ENCODE results near the gene PLCH2. TPM values are rescaled to one million over a fixed set of nuclear protein-coding genes. Genes with fewer than 3 reads are reported as not detected.

The PLCH2 gene
- total and polyA plus RNA-seq, 2 of the 13 experiments (the other 11 are each of a cell fraction or from before 2014, with no cell fraction given): 0.15 to 0.67 TPM

- DNase-seq (ENCODE audit: low spot score): no peak
- WGBS (ENCODE audit: low lambda C conversion rate): 0% methylated on average over 1 of the region's 16 CpGs
- intact Hi-C loops (cut with micrococcal nuclease; ENCODE audit: unreplicated experiment) (no loop called here), in situ Hi-C loops (cut with HindIII; ENCODE audit: extremely low pct_ligation_motif_present, low pct_unique_long_range_greater_than_20kb) (no loop called here)
- POLR2A ChIA-PET: no interaction called here
- CTCF ChIA-PET (ENCODE audit: low intra/inter-chr PET ratio, low total read pairs): no interaction called here
- ATAC-seq: no peak; the same call in 2 of the 3 replicates
- Histone ChIP-seq H2AFZ (ENCODE audit: low read length) (no peak overlapping the region), H3K36me3 (replicated peaks in 1 of 2; ENCODE audit: control insufficient read depth in 1 of 2, insufficient read depth in 2 of 2, low read length in 2 of 2) (no peaks in the 10 kb centered on the region), H3K4me2 (ENCODE audit: low read depth, low read length) (no peak overlapping the region), H3K27me3 (ENCODE audit: control insufficient read depth in 1 of 2, insufficient read depth in 2 of 2, low read length in 2 of 2) (peaks cover 22 to 71% of the 10 kb centered on the region in 2 experiments), H3K4me3 (replicated peaks in 1 of 3; ENCODE audit: insufficient read depth in 1 of 3, low read depth in 2 of 3, low read length in 3 of 3) (no peak overlapping the region), H3K79me2 (ENCODE audit: insufficient read depth, low read length) (no peaks in the 10 kb centered on the region), H4K20me1 (ENCODE audit: insufficient read depth, low read length) (no peaks in the 10 kb centered on the region; the same call in 1 of the 2 replicates), H3K9ac (ENCODE audit: insufficient read depth, low read depth, low read length) (no peak overlapping the region), H3K27ac (ENCODE audit: extremely low read length, insufficient read depth, low read length) (no peak overlapping the region), H3K9me3 (ENCODE audit: low read length) (peaks cover 12% of the 10 kb centered on the region; the same call in 1 of the 2 replicates), H3K4me1 (ENCODE audit: insufficient read depth, low read length) (no peaks in the 10 kb centered on the region)
- FAIRE-seq: no peak
- TF ChIP-seq, protein P1, sequence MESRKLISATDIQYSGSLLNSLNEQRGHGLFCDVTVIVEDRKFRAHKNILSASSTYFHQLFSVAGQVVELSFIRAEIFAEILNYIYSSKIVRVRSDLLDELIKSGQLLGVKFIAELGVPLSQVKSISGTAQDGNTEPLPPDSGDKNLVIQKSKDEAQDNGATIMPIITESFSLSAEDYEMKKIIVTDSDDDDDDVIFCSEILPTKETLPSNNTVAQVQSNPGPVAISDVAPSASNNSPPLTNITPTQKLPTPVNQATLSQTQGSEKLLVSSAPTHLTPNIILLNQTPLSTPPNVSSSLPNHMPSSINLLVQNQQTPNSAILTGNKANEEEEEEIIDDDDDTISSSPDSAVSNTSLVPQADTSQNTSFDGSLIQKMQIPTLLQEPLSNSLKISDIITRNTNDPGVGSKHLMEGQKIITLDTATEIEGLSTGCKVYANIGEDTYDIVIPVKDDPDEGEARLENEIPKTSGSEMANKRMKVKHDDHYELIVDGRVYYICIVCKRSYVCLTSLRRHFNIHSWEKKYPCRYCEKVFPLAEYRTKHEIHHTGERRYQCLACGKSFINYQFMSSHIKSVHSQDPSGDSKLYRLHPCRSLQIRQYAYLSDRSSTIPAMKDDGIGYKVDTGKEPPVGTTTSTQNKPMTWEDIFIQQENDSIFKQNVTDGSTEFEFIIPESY (CRISPR knock-in tag; IDR thresholded peaks at IDR 0.05): peak; percentile 59; the same call in 1 of the 2 replicates
- TF ChIP-seq ZNF331 (CRISPR knock-in tag; IDR thresholded peaks at IDR 0.05): no peak
- BruUV-seq (replicated peaks): no TSS peak
Observed at GRCh38 chr1:2431103-2431502, 45.0 kb upstream of the PLCH2 start.

DNA sequence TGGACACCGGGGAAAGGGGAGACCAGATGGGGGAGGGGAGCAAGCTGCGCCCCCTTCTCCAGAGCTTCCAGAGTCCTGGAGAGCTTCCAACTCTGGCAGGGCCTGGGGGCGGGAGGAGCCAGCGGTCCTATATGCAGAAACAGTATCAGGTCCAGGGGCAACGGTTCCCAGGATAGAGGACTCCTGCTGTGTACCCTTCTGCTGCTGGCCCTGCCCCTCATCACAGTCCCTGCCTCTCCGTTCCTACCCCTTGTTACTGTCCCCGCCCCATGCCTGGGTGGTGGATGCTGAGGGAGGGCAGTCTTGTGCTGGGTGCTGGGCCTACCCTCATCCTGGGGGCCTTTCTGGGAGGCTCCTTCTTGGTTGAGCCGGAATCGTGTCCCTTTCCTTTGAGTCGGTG is 44.6 kb upstream of the PLCH2 start:
- no peaks in the 10 kb centered on the region for H3K36me3 ChIP-seq (replicated peaks in 1 of 2; ENCODE audit: control insufficient read depth in 1 of 2, insufficient read depth in 2 of 2, low read length in 2 of 2)
- peaks cover 12% of the 10 kb centered on the region; the same call in 1 of the 2 replicates for H3K9me3 ChIP-seq (ENCODE audit: low read length)
- no peak for ATAC-seq
- H3K4me1 ChIP-seq (ENCODE audit: insufficient read depth, low read length): no peaks in the 10 kb centered on the region
- H2AFZ ChIP-seq (ENCODE audit: low read length): no peak overlapping the region
- WGBS (ENCODE audit: low lambda C conversion rate): 8% methylated on average over 5 of the region's 10 CpGs
- in situ Hi-C loops (cut with HindIII; ENCODE audit: extremely low pct_ligation_motif_present, low pct_unique_long_range_greater_than_20kb) (no loop called here), intact Hi-C loops (cut with micrococcal nuclease; ENCODE audit: unreplicated experiment) (no loop called here)
- no TSS peak for BruUV-seq (replicated peaks)
- H3K27ac ChIP-seq (ENCODE audit: extremely low read length, insufficient read depth, low read length): no peak overlapping the region
- ChIA-PET POLR2A (no interaction called here), CTCF (ENCODE audit: low intra/inter-chr PET ratio, low total read pairs) (no interaction called here)
- H3K4me3 ChIP-seq (replicated peaks in 1 of 3; ENCODE audit: insufficient read depth in 1 of 3, low read depth in 2 of 3, low read length in 3 of 3): no peak overlapping the region
- H3K27me3 ChIP-seq (ENCODE audit: control insufficient read depth in 1 of 2, insufficient read depth in 2 of 2, low read length in 2 of 2): peaks cover 21 to 67% of the 10 kb centered on the region in 2 experiments
- H3K9ac ChIP-seq (ENCODE audit: insufficient read depth, low read depth, low read length): no peak overlapping the region
- DNase-seq (ENCODE audit: low spot score): no peak
- FAIRE-seq: no peak
- no peaks in the 10 kb centered on the region for H3K79me2 ChIP-seq (ENCODE audit: insufficient read depth, low read length)
- H3K4me2 ChIP-seq (ENCODE audit: low read depth, low read length): no peak overlapping the region
- H4K20me1 ChIP-seq (ENCODE audit: insufficient read depth, low read length): no peaks in the 10 kb centered on the region; the same call in 1 of the 2 replicates
- TF ChIP-seq AFF4 (CRISPR knock-in tag; IDR thresholded peaks at IDR 0.05) (no peak), TERF1 (CRISPR knock-in tag; IDR thresholded peaks at IDR 0.05) (no peak), ZSCAN12 (CRISPR knock-in tag; IDR thresholded peaks at IDR 0.05) (no peak), SMAD3 (CRISPR knock-in tag; IDR thresholded peaks at IDR 0.05) (no peak)
- TF ChIP-seq, protein P2, sequence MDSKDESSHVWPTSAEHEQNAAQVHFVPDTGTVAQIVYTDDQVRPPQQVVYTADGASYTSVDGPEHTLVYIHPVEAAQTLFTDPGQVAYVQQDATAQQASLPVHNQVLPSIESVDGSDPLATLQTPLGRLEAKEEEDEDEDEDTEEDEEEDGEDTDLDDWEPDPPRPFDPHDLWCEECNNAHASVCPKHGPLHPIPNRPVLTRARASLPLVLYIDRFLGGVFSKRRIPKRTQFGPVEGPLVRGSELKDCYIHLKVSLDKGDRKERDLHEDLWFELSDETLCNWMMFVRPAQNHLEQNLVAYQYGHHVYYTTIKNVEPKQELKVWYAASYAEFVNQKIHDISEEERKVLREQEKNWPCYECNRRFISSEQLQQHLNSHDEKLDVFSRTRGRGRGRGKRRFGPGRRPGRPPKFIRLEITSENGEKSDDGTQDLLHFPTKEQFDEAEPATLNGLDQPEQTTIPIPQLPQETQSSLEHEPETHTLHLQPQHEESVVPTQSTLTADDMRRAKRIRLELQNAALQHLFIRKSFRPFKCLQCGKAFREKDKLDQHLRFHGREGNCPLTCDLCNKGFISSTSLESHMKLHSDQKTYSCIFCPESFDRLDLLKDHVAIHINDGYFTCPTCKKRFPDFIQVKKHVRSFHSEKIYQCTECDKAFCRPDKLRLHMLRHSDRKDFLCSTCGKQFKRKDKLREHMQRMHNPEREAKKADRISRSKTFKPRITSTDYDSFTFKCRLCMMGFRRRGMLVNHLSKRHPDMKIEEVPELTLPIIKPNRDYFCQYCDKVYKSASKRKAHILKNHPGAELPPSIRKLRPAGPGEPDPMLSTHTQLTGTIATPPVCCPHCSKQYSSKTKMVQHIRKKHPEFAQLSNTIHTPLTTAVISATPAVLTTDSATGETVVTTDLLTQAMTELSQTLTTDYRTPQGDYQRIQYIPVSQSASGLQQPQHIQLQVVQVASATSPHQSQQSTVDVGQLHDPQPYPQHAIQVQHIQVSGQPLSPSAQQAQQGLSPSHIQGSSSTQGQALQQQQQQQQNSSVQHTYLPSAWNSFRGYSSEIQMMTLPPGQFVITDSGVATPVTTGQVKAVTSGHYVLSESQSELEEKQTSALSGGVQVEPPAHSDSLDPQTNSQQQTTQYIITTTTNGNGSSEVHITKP (CRISPR knock-in tag; IDR thresholded peaks at IDR 0.05; ENCODE audit: low read depth): no peak

Data from HepG2 (cell line).